Erythroblast (primary cell): ENCODE results near the gene ATP5PD.
"Not testable (repeated sequence)": the region's sequence is repeated elsewhere in the genome, so short reads cannot be mapped to it uniquely, and the experiment has no call there.

ENCODE experiments used
- DNase-seq, 2 experiments: peaks; one replicate each; lab custom pipeline; 2025; lab: John Stamatoyannopoulos, UW
- GATA1 ChIP-seq: IDR thresholded peaks from 2 replicates; pipeline ENCODE4 v1.6.1; 2011; ENCODE audit warnings: low read depth, mild to moderate bottlenecking, control low read depth, low read length, moderate library complexity
- POLR2A ChIP-seq: IDR thresholded peaks from 2 replicates; pipeline ENCODE4 v1.6.1; 2011; ENCODE audit warnings: mild to moderate bottlenecking, low read length

Gene ATP5PD

DNA sequence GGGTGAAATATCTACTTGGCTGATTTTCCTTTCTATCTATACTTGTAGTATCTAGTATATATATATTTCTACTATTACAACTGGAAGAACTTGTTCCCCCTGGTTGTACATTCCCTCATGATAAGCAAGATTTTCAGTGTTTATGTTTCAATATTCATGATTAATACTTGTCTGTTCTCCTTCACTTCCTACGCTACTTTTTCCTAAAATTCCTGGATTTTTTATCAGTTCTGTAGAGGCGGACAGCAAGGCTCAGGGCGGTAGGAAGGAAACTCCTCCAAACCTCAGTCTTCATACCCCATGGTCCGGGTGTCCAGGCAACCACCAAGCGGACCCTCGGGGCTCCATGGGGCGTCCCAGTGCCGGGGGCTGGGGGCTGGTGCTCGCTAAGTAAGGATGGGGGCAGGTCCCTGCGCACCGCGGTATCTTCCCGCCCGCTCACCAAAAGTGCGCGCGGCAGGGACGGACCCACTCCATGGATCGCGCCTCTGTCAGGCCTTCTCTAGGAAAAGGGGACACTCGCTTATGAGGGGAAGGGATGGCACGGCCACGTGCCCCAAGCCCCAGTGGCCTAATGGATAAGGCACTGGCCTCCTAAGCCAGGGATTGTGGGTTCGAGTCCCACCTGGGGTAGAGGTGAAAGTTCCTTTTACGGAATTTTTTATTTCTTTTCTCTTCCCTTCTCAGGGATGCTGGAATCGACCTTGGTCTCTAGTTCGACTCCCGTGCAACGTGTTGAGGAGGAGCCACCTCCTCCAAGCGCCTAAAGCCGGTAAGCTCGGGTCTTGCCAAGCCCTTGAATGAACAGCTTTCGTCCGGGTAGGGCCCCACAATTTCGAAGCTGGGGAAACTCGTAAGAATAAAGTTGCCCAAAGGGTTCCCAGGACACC, 13.2 kb downstream of the ATP5PD start:
- peak; percentile 91 to 96 for DNase-seq
- TF ChIP-seq POLR2A = no peak
- no peak for TF ChIP-seq GATA1

DNA sequence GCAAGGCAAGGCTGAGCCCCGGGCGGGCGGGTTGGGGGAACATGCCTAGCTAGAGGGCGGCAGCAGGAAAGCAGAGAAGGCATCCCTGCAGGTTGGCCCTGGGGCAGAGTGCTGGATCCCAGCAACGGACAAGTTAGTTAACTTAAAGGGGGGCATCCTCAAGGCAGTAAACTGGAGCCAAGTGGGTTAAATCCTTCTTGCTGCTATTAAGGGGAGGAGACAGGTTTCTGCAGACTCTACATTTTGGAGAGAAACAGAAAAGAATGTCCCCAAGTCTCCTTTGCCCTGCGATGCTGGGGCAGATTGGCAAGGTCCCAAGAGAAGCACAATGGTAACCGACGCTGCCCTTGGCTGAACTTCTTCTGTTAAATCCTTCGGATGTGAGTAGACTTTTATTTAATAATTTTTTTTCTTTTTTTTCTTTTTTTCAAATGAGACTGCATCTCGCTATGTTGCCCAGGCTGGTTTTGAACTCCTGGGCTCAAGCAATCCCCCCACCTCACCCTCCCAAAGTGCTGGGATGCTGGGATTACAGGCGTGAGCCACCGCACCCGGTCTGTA, 14.0 kb downstream of the ATP5PD start:
- TF ChIP-seq POLR2A (no peak), GATA1 (no peak)
- DNase-seq = peak in 1 of 2 experiments; percentile 30

DNA sequence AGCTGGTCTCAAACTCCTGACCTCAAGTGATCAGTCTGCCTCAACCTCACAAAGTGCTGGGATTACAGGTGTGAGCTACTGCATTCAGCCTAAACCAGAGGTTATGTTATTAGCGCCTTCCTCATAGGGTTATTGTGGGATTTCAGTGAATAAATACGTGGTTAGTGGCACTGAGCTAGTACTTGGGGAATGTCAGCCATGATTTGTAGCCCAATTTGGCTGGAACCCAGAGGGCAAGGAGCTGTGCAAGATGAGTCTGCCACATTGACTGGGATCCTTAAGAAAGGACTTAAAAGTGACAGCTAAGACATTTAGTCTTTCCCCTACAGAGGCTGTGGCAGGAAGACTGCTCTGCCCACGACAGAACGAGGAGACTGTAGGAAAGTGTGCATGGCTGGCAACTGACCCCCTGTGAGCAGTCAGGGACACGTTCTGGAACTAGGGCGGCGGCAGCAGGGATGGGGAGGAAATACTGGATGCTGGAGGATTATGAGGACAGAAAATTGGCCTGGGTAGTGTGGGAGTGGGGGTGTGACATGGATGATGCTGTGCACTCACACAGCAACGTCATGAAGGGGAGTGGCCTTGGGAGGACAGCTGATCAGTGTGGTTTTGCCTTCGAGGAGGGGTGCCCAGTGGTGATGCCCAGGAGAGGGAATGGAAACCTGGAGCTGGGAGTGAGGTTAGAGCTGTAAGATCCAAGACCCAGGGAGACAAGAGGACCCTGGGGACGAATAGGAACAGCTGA, 14.6 kb downstream of the ATP5PD start:
- DNase-seq = peak; percentile 71 to 79
- TF ChIP-seq POLR2A (no peak), GATA1 (no peak)

DNA sequence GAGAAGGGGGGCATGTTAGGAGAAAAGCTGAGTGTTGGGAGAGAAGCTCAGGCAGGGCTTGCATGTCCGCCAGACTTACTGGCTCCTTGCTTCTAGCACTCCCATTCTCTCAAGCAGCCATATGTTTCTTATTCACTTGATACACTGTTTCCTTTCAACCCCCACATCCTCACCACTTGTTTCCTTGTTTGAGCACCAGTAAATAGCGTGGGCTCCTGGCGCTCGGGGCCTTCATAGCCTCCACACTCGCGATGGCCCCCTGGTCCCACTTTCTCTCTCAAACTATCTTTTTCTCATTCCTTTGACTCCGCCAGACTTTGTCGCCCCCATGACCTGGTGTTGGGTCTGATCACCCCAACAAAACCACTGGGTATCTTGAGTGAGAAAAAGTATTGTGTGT, 16.6 kb downstream of the ATP5PD start:
- TF ChIP-seq GATA1 (no peak), POLR2A (no peak)
- DNase-seq = no peak

DNA sequence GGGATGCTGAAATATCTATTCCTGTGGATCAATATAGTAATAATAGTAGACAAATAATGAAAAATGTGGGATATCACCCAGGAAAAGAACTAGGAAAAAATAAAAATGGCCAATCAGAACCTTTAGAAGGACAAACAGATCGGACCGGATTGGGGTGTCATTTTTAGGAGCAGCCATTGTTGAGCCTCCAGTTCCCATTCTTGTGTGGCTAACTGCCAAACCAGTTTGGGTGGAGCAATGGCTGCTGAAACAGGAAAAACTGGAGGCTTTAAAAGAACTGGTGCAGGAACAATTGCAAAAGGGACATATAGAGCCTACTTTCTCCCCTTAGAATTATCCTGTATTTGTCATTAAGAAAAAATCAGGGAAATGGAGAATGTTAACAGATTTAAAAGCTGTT, 20.1 kb downstream of the ATP5PD start:
- DNase-seq = not testable (repeated sequence)

DNA sequence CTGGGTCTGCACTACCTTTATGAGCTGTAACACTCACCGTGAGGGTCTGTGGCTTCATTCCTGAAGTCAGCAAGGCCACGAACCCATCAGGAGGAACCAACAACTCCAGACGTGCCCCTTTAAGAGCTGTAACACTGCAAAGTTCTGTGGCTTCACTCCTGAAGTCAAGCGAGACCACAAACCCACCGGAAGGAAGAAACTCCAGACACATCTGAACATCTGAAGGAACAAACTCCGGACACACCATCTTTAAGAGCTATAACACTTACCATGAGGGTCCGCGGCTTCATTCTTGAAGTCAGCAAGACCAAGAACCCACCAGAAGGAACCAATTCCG, 21.4 kb downstream of the ATP5PD start:
- not testable (repeated sequence) for DNase-seq

DNA sequence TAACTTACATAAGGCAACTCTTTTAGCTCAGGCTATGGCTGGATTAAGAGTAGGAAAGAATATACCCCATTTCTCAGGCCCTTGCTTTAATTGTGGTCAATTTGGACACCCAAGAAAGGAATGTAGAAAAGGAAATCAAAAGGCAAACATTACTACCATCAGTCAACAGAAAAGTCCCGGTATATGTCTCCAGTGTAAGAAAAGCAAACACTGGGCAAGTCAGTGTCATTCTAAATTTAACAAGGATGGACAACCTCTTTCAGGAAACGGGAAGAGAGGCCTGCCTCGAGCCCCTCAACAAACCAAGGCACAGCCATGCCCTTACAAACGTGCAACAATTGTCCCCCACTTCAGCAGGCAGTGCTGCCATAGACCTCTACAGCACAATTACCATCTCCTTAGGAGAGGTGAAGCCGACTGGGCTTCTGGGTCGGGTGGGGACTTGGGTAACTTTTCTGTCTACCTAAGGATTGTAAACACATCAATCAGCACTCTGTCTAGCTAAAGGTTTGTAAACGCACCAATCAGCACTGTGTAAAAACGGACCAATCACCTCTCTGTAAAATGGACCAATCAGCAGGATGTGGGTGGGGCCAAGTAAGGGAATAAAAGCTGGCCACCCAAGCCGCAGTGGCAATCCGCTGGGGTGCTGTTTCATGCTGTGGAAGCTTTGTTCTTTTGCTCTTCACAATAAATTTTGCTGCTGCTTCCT, 21.9 kb downstream of the ATP5PD start:
- DNase-seq = no peak
- no peak for TF ChIP-seq POLR2A

DNA sequence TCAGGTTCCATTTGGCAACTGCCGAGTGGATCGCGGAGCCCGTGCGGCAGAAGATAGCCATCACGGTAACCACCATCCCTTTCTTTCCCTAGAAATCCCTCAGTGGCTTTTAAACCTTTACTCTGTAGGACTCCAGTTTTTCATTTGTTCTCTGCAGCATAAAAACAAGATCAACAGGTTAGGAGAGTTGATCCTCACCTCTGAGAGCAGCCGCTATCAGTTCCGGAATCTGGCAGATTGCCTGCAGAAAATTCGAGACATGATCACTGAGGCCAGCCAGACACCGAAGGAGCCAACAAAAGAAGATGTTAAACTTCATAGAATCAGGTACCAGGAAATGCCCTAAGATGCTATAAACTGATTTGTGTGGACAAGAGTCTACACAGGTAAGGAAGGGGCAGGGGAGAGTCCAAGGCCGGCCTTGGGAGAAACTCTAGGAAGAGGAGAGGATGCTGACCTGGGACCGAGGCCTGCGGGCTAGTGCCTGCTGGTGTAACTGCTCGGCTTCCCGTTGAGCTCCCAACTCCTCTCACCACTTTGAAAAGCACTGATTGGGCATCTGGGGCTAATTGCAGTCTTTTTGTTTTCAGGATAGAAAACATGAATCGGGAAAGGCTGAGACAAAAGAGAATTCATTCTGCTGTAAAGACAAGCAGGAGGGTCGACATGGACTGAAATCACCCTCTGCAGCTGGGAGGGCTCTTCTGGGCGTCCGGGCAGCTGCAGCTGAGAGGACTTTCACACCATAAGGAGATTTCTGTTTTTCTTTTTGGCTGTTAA, 26.2 kb downstream of the ATP5PD start:
- TF ChIP-seq GATA1 = no peak
- no peak for TF ChIP-seq POLR2A
- DNase-seq = no peak

DNA sequence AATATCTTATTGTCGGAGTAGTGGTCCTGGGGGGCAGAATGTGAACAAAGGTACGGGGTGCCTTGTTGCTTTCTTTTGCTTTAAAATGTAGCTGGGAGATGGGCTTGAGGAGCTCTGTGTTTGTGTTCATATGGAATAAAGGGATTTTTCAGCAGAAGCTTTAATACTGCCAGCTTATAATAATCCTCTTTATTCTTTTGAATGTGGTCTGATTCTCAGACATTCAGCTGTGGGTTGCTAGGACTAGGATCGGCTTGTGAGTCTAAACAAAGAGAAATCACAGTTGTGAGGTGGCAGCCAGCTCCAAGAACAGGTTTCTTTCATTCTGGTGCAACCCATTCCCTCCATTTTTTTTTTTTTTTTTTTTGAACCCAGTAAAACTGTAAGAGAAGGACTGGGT, 27.1 kb downstream of the ATP5PD start:
- no peak for DNase-seq
- no peak for TF ChIP-seq GATA1
- TF ChIP-seq POLR2A = no peak

DNA sequence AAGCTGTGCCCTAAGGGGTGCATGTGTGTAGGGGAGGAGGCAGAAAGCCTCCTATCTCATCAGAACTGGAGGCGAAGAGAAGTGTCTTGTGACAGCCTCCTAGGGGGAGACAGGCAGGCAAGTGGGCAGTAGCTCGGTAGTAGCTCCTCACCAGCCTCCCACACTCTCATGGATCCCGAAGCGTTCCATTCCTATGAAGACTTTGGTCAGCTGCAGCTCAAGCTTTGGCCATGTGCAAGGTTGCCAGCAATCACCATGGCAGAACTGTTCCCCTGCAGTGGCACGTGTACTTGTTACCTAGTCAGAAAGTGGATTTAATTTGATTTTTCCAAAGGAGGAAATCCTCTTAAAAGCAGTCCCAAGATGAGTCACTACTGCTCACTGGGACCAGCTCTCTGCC, 27.6 kb downstream of the ATP5PD start:
- peak in 1 of 2 experiments; percentile 54 for DNase-seq
- TF ChIP-seq GATA1 (no peak), POLR2A (no peak)

DNA sequence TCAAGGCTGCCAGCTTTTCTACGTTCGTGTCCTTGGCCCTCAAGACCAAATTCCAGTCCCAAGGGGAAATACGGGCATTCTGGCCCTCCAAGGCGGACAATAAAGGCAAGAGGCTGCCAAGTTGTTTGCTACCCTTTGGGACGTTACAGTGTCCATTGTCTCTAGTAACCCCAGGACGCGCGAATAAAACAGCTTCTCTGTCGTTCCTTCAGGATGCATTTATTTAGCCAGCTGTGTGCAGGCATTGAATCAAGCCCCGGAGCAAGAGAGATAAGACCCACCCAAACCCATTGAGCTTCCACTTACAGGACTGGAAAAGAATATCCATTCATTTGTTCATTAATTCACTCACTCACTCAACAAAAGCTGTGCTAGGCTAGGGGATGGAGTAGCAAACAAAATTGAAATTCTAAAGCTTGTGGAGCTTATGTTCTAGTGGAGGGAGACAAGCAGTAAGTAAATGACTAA, 33.6 kb downstream of the ATP5PD start:
- TF ChIP-seq POLR2A (no peak), GATA1 (no peak)
- DNase-seq = peak; percentile 63 to 68

DNA sequence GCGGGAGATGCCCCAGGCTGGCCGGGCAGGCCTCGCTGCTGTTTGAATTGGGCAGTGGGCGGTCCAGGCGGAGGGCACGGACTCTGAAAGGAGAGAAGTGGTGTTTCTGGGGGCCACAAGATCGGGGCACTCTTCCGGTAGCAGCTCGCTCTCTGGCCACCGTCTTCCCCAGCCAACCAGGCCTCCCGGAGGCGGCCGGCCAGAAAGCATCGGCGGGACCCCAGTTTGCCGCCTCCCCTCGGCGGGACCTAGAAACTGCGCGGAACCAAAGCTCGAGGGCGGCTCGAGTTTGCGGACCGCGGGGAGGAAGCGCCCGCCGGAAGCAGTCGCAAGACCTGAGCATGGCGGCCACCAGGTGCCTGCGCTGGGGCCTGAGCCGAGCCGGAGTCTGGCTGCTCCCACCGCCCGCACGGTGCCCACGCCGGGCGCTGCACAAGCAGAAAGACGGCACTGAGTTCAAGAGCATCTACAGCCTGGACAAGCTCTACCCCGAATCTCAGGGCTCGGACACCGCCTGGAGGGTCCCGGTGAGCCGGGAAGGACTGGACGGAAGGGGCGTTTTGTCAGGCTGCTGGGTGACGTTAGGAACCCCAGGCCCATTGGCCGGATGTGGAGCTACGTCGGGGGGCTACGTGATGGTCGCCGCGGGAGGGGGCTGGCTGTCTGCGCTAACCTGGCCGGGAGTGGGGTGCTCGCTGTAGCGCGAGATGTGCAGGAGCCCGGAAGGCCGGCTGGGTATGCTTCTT, 34.2 kb downstream of the ATP5PD start, which contains the start of gene MRPL58:
Gene MRPL58 (plus strand): TSS at position 325 of the 746 bp plus-strand sequence. CDS start 17 bp downstream, at position 342.
- peak; percentile 92 to 93 for DNase-seq
- peak; percentile 77 for TF ChIP-seq POLR2A
- no peak for TF ChIP-seq GATA1
